ENCODE results near the gene RNASEH2B. TPM values are rescaled to one million over a fixed set of nuclear protein-coding genes. Genes with fewer than 3 reads are reported as not detected.

RNASEH2B gene
- total and polyA plus RNA-seq, 12 donors = 23.5 to 77.1 (median 33.0) TPM

- Histone ChIP-seq H3K36me3 (replicated peaks in 1 of 2) (no peaks in the 10 kb centered on the region), H3K4me3 (no peak overlapping the region), H3K4me1 (replicated peaks in 1 of 2) (no peaks in the 10 kb centered on the region), H3K27me3 (no peaks in the 10 kb centered on the region), H3K27ac (no peak overlapping the region), H3K9me3 (replicated peaks in 1 of 3) (no peaks in the 10 kb centered on the region)
- WGBS, 4 donors = 52 to 65% (median 61%) methylated on average over 4 of the region's 4 CpGs
- no peak for DNase-seq
- intact Hi-C loops (cut with DNase I) = no loop called here
- TF ChIP-seq POLR2A (IDR thresholded peaks at IDR 0.05) (no peak), CTCF (IDR thresholded peaks at IDR 0.05) (no peak)
Measured at GRCh38 chr13:50893211-50893852, 16.3 kb upstream of the RNASEH2B start.

- 77 to 86% (median 84%) methylated on average over 2 of the region's 2 CpGs for WGBS, 4 donors
Measured at GRCh38 chr13:50894012-50894411, 15.6 kb upstream of the RNASEH2B start.

GRCh38 chr13:50894504-50894903 lies 15.1 kb upstream of the RNASEH2B start:
- Histone ChIP-seq H3K27me3 (no peaks in the 10 kb centered on the region), H3K4me3 (no peak overlapping the region), H3K36me3 (replicated peaks in 1 of 2) (no peaks in the 10 kb centered on the region), H3K9me3 (replicated peaks in 1 of 3) (no peaks in the 10 kb centered on the region), H3K27ac (no peak overlapping the region), H3K4me1 (replicated peaks in 1 of 2) (no peaks in the 10 kb centered on the region)
- DNase-seq = no peak
- intact Hi-C loops (cut with DNase I) = no loop called here
- TF ChIP-seq POLR2A (IDR thresholded peaks at IDR 0.05) (no peak), CTCF (IDR thresholded peaks at IDR 0.05) (no peak)
- WGBS, 4 donors = 89 to 92% (median 89%) methylated on average over 2 of the region's 2 CpGs

More at GRCh38 chr13:50894012-50894411, 15.6 kb upstream of the RNASEH2B start:
- TF ChIP-seq POLR2A (IDR thresholded peaks at IDR 0.05) (no peak), CTCF (IDR thresholded peaks at IDR 0.05) (no peak)
- no peak for DNase-seq
- Histone ChIP-seq H3K27me3 (no peaks in the 10 kb centered on the region), H3K4me3 (no peak overlapping the region), H3K4me1 (replicated peaks in 1 of 2) (no peaks in the 10 kb centered on the region), H3K9me3 (replicated peaks in 1 of 3) (no peaks in the 10 kb centered on the region), H3K27ac (no peak overlapping the region), H3K36me3 (replicated peaks in 1 of 2) (no peaks in the 10 kb centered on the region)
- intact Hi-C loops (cut with DNase I) = no loop called here

- WGBS, 4 donors = 40 to 66% (median 54%) methylated on average over 1 of the region's 1 CpG
- intact Hi-C loops (cut with DNase I) = no loop called here
- Histone ChIP-seq H3K9me3 (replicated peaks in 1 of 3) (no peaks in the 10 kb centered on the region), H3K27ac (no peak overlapping the region), H3K4me1 (replicated peaks in 1 of 2) (no peaks in the 10 kb centered on the region), H3K36me3 (replicated peaks in 1 of 2) (no peaks in the 10 kb centered on the region), H3K27me3 (no peaks in the 10 kb centered on the region), H3K4me3 (no peak overlapping the region)
- no peak for TF ChIP-seq POLR2A (IDR thresholded peaks at IDR 0.05)
- no peak for TF ChIP-seq CTCF (IDR thresholded peaks at IDR 0.05)
- DNase-seq = no peak
Measured at GRCh38 chr13:50898338-50898737, 11.3 kb upstream of the RNASEH2B start.

Data from adrenal gland (tissue), 12 donors.